A549 treated with CORT108297 at 1 μM for 4 hours (cell line): ENCODE data around the gene KCNJ18. TPM values are rescaled to one million over a fixed set of nuclear protein-coding genes. Genes with fewer than 3 reads are reported as not detected.

Experiments used
- total RNA-seq: library from RNA; stranded (reverse); fragments of 200-300 nt; extraction: Qiagen RNA extraction; gene quantifications from 5 replicates; pipeline ENCODE4 v1.2.3, GENCODE V29; 2022

The KCNJ18 gene
- total RNA-seq, result 0.06 TPM in 1 of 5 replicates, not detected in the others

GRCh38 chr17:21691883-21692703 lies at the start of gene KCNJ18:
TSS of gene KCNJ18 (plus strand) at chr17:21692523. CDS start at chr17:21702787, 10,264 bp downstream.

